GM21723 (cell line): ENCODE data around the gene B3GNT3.
A peak's percentile ranks its signal among the peaks of the same experiment; 100 is the strongest.

Source experiments
- ATAC-seq: cut with Tn5 transposase; IDR thresholded peaks from one replicate; pipeline ENCODE4 v1.9.1; 2021; ENCODE audit warnings: mild to moderate bottlenecking, moderate library complexity; ENCODE audit not compliant: unreplicated experiment

B3GNT3 gene, protein sequence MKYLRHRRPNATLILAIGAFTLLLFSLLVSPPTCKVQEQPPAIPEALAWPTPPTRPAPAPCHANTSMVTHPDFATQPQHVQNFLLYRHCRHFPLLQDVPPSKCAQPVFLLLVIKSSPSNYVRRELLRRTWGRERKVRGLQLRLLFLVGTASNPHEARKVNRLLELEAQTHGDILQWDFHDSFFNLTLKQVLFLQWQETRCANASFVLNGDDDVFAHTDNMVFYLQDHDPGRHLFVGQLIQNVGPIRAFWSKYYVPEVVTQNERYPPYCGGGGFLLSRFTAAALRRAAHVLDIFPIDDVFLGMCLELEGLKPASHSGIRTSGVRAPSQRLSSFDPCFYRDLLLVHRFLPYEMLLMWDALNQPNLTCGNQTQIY

DNA sequence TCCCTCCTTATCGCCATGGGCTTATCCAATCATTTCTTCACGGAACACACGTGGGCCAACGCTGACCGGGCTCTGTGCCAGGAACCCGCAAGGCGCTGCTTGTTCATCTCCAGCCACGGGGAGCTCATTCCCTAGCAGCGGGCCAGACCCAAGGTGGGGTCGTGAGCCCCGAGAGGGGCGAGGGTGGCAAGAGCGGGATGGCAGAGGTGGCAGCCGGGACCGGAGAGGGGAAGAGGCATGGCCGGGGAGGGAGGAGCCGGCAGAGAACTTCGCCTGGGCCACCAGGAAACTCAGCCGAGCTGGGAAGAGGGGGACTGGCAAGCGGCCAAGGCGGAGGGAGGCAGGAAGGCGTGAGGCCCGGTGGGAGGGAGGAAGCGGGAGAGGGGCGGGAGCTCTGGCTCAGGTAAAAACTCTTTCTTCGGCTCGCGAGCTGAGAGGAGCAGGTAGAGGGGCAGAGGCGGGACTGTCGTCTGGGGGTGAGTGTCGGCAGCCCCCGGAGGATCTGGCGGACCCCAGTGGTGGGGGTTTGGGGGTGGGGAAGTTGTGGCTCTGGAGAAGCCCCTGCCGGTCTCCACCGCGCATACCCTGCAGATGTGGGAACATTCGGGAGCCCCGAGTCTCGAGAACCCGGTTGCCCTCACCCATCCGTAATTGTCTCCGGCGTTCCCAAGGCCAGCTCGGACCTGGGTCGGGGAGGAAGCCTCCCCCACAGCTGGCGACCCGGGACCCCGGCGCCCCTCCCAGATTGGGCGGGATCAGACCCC, at the start of gene B3GNT3:
Gene B3GNT3 (plus strand): TSS at position 408 of the 764 bp plus-strand sequence. CDS start 12,670 bp downstream, outside the sequence.
- ATAC-seq: no peak

DNA sequence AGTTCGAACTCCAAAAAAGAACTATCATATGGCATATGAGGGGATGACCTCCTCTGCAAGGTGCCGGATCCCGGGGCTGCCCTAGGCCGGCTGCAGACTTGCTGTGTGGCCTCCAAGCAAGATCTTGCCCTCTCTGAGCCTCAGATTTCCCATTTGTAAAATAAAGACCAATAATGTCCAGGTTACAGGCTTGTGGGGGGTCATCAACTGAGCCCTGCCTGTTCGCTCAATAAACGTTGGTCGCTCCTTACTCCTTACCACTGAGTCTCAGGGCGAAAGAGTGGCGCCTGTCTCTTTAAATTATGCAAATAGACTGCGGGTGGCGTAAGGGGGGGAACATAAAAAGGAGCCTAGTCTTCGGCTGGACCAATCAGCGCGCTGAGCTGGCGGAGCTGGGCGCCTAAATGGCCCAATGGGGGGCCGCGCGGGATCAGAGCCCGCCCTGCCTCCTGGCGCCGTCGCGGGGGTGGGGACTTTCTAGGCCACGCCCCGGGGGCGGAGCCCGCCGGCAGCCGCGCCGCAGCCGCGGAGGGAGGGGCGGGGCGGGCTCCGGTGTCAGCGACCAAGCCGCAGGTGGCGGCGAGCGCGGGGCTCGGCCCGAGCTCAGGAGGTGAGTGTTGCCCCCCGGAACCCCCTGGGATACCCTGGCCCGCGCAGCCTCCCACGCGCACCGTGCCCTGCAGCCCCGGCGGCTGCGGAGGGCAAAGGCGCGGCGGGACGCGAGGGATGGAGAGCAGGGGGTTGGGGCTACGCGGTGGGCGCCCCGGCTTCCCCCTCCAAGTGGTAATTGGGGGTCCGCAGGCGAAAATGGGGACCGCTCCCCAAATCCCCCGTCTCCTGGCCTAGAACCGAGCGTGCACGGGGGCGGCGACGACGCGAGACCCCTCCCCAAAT, 47.5 kb upstream of the B3GNT3 start:
- no peak for ATAC-seq

DNA sequence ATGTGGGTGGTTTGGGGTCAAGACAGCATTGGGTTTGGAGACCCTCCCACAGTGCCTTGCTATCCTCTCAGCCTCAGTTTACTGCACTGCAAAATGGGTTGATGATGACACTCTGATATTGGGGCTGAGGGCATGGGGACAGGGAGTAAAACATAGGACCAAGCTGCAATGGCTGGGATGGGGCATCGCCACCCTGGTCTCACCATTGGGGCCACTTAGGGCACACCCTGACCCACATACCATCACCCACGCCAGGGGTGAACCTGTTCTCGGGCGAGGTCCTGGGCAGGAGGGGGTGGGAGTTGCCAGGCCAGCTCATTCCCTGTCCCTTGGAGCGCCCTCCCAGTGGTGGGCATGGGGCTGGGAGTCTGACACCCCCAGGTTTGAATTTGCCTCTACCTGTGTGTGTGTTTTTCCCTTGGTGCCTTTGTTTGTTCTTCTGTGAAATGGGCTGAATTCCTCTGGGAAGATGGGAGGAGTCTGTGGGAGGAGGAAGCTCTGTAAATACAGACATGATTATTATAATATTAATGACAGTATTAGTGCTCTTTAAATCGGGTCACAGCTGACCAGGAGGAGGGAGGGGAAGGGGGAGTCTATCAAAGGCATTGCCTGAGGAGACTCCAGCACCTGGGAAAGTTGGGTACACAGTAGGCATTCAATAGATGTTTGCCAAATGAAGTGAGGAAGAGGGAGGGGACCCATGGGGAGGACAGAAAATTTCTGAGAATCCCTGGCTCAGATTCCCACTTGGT, 45.9 kb upstream of the B3GNT3 start:
- no peak for ATAC-seq

DNA sequence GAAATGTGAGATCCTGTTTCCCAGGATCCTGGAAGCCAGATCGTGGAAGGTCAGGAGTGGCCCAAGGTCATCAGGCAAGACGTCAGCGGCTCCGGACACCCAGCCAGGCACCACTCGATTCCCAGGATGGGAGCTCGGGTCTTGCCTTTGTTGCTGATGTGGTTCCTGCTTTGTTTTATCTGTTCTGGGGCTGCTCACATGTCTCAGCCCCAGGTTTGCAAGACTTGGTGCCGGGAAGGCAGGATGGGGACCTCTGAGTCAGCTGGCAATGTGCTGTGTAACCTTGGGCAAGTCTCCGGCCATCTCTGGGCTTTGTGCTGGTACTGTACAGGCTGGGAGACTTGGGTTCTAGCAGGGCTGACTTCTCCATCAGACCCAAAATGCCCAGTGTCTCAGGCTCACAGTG, 45.0 kb upstream of the B3GNT3 start:
- ATAC-seq: no peak

DNA sequence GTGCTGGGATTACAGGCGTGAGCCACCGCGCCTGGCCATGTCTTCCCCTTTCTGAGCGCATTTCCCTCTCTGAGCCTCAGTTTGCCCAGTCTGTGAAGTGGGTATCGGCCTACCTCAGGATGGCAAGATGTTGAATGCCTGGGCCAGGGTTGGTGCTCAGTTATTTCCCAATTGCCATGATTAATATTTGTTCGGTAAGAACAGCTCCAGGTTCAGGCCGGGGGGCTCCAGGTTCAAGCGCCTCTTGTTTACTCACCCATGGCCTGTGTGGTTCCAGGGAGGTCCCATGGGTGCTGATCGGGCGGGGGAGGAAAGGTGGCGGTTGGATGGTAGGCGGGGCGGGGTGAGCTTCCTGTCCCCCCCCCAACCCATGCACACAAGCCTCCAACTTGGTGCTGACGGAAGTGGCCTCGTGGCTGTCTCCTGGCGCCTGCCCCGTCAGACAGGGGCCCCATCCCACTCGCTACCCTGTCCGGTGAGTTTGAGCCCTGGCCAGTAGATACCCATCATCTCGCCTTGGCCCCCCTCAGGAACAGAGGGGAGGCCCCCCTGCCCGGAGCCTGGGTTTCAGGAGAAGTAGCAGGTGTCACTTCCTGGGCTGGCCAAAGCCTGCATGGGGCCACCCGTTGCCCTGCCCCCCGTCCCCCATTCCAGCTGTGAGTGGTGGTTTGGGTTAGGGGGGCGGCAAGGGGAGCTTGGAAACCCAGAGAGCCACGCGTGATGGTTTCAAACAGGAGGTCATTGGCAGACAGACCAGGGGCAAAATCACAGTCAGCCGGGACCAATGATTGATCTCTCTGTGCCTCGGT, 43.6 kb upstream of the B3GNT3 start, which contains the start of gene FCHO1:
Gene FCHO1 (plus strand): TSS at position 375 of the 809 bp plus-strand sequence. CDS start 3,688 bp downstream, outside the sequence.
- peak; percentile 34 for ATAC-seq

DNA sequence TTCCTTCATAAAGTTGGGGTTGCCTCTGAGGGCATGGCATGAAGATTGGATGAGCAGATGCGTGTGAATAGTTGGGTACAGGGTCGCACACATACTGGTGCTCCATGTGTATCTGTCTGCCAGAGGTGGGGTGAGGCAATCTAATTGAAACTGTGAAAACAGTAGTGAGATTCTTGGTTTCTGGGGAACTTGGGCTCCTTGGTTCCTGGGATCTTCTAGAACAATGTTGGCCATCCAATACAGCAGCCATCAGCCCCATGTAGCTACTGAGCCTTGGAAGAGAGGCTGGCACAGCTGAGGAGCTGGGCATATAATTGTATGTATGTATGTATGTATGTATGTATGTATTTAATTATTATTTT, 43.0 kb upstream of the B3GNT3 start:
- no peak for ATAC-seq

DNA sequence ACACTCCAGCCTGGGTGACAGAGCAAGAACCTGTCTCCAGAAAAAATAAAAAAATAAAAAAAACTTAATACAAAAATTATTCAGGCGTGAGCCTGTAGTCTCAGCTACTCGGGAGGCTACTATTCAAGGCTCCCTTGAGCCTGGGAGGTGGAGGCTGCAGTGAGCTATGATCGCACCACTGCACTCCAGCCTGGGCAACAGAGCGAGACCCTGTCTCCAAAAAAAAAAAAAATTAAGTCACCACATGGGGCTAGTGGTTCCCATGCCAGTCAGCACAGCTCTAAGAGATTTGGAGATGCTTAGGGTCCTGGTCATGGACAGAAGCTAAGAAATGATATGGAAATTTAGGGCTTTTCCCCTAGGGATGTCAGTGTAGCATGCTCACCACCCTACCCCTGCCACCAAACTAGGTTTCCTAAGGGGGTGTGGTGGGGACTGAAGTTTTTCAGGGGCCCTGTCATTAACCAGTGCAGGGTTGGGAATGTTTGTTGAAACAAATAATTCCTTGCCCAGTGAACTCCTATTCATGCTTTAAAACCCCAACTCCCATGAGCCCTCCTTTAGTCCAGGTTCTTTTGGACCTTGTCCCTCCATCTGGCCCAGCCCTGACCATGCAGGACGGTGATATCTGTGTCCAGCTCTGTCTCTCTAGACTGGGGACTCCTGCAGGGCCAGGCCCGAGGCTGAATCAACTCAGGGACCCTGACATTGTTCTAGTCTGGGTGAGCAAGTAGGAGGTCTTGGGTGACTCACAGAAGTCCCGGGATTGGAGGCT, 41.9 kb upstream of the B3GNT3 start:
- ATAC-seq: no peak

DNA sequence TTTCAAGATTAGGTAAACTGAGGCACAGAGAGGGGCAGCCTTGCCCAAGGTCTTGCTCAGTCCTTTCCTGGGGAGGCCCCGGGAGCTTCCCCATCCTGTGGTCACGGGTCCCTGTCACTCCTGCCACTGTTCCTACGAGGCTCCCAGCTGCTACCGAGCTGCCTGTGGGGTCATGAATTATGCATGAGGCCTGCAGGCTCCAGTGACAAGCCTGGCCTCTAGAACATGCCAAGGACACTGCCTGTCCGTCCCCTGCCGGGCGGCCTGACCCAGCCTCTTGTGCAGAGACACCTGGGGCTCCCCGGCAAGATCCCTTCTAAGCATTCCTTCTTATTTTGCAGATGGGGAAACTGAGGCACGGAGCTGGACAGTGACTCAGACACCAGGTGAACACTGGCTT, 41.0 kb upstream of the B3GNT3 start:
- ATAC-seq: no peak

DNA sequence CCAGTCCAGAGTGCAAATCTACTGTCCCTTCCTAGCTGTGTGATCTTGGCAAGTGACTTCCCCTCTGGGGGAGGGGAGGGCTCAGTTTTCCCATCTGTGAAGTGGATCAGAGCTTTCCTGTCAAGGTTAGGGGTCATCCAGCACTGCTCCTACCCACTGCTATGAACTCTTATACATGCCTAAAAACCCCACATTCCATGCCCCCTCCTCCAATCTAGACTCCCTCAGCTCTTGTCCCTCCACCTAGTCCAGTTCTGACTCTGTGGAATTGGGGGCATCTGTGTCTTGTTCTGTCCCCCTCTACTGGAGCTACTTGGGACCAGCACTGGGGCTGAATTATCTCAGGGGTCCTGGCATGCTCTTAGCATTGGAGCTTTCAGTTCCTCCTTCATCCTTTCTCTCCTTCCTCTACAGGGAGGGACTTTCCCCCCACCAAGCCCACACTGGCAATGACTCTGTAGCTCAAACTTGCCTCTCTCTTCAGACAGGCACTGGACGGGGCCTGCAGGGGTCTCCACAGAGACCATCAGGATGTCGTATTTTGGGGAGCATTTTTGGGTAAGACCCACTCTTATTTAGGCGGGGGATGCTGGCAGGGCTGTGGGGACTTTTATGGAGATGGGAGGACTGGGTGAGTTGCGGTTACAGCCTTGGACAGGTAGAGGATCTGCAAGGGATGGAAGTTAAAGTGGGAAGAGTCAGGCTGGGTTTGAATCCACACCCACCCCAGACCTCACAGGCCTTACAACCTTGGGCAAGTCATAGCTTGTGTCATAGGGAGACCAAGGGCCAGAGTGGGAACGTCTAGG, 40.1 kb upstream of the B3GNT3 start:
- ATAC-seq: peak; percentile 51

DNA sequence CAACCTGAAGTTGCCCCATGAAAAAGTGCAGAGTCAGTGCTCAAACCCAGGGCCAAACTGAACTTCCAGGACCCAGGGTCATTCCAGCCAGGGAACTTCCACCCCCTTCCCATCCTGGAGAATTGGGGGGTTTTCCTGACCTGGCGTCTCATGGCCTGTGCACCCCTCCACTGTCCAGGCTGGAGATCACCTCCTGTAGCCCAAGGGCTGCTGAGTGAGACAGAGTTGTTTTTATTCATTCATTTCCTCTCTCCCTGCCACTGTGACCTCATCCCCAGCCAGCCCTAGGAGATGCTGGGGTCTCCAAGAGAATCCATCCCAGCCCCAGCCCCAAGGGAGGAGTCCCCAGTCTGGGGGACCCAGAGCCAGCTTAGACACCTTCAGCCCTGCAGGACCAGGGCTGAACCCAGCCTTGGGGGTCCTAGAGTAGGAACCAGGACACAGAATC, 39.5 kb upstream of the B3GNT3 start:
- no peak for ATAC-seq

DNA sequence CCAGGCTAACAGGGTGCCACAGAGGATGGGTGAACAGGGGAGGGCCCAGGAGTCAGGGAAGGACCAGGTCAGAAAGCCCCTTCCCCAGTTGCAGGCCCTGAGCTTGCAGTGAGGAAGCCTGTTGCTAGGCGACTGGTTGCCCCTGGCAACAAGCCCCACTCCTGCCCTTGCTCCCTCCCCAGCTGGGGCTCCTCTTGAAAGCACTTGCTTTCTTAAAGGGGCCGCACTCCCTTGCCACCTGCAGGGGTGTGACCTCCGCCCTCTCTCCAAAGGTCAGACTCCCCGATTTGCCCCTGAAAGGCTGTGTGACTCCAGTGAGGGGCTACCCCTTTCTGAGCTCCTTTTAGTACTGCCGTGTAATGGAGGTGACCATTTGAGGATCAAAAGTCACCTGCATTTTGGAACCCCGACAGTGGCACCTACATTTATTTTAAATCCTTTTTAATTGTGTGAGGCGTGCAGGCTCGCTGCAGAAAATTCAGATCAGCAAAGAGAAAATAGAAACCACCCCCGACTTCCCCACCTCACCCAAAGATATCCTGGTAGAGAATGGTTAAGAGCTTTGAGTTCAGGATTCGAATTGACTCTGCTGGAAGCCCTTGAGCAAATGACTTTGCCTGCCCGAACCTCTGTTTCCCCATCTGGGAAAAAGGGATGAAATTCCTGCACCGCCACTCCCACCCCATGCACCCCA, 38.8 kb upstream of the B3GNT3 start:
- ATAC-seq: no peak

DNA sequence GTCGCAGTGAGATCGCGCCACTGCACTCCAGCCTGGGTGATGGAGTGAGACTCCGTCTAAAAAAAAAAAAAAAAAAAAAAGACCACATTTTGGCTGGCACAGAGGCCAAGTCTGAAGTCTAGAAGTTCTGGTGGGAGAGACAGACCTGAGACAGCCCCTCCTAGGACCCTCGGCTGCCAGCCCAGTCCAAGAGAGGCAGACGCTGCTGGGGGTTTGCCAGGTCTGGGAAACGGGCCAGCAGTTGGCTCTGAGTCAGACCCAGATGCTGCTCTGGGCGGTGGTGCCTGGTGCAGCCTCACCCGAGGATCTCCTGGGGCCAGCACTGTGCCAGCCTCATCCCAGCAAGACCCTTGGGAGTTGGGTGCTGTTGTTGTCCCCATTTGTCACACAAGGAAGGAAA, 37.8 kb upstream of the B3GNT3 start:
- ATAC-seq: no peak

DNA sequence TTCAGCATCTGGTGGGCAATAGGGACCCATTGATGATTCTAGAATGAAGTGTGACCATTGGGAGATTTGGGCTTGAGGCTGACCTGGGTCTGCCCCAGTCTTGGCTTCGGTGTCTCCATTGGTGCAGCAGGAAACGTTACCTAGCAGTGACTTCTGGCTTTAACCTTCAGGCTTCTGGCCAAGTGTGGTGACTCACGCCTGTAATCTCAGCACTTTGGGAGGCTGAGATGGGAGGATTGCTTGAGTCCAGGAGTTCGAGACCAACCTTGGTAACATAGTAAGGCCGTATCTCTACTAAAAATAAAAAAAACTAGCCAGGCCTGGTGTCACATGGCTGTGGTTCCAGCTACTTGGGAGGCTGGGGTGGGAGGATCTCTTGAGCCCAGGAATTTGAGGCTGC, 36.4 kb upstream of the B3GNT3 start:
- no peak for ATAC-seq

DNA sequence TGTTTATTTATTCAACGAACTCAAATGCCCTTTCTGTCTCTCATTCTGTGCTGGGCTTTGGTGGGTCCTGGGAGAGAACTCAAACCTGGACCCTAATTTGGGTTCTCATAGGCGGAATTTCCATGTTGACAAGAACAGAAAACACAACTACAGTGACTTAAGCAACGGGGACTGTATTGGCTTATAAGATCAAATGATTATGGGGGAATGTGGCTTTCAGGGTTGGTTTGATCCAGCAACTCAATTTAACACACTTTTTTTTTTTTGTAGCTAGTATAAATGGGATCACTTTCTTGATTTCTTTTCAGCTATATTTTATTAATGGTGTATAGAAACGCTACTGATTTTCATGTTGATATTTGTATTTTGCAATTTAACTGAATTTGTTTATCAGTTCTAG, 33.8 kb upstream of the B3GNT3 start:
- ATAC-seq: no peak

DNA sequence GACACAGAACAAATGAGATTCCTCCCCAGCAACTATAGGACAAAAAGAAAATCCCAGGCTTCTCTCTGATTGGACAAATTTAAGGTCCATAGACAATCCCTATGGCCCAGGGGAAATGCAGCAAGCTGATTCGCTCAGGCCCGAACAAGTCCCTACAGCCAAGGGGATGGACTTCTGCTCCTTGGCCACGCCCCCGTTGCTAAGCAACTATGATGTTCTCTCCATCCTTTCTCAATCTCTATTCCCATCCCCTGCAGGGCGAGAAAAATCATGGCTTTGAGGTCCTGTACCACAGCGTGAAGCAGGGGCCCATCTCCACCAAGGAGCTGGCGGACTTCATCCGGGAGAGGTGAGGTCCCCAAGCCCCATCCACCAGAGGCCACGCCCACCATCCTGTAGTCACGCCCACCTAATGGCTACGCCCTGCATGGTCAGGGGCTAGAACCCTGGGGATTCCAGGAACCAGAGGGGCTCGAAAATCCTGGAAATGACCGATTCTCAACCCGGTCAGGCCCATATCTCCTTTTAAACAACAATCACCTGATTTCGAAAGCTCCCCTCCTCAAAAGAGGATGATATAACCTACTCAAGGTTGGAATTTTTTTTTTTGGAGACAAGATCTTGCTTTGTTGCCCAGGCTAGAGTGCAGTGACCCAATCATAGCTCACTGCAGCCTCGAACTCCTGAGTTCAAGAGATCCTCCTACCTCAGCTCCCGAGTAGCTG, 32.3 kb upstream of the B3GNT3 start:
- no peak for ATAC-seq

DNA sequence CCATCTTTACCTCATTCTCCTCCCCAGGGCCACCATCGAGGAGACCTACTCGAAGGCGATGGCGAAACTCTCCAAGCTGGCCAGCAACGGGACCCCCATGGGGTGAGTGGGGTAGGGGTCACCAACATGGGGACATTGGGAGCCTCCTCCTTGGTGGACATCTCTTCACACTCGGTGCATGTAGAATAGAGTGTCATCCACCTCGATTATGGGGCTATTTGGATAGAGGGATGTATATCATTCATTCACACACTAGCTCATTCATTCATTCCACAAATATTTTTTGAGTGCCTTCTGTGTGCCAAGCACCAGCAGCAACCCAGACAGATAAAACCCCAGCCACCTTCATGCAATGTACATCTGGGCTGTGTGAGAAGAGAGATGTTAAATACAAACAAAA, 30.6 kb upstream of the B3GNT3 start:
- no peak for ATAC-seq
